ENCODE data around the gene PCBP1. TPM values are rescaled to one million over a fixed set of nuclear protein-coding genes. Genes with fewer than 3 reads are reported as not detected.
A peak's percentile ranks its signal among the peaks of the same experiment; 100 is the strongest.

The PCBP1 gene
- total and polyA plus RNA-seq, 9 of the 15 experiments (the other 6 are each of a cell fraction or from before 2014, with no cell fraction given): 19.2 to 407 (median 78.1) TPM

DNA sequence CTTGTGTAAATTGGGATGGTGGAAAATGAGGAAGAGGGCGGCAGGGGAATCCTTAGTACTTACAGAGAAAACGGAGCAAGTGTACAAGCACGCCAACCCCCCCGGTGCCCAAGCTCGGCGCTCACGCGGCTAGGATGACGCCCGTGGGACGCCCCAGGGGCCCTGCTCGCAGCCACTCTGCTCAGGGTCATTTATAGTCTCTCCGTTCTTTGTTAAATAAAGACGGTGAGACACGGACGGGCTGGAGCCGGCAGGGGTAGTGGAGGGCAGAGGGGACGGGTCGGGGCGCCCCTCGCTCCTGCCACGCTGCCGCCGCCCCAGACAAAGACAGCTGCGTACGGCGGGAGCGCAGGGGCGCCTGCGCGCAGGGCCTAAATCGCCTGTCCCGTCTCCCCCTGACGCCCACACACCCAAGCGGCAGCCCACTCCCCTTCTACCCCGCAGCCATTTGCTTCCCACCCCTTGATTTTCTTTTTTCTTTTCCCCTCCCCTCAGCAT, 37.8 kb downstream of the PCBP1 start:
- DNase-seq (ENCODE audit: extremely low read depth in 1 of 4, low spot score in 3 of 4) (peak; percentile 62 to 69 (median 64)), FAIRE-seq (no peak)
- H2AFZ ChIP-seq (ENCODE audit: low read depth, low read length): peak overlapping the region; percentile 76
- TF ChIP-seq HDAC8 (tag; IDR thresholded peaks at IDR 0.05) (0 out of 2 replicates have a peak, but pooled peaks have one; percentile 73), ZKSCAN3 (CRISPR knock-in tag; IDR thresholded peaks at IDR 0.05) (no peak), SPI1 (IDR thresholded peaks at IDR 0.05; ENCODE audit: borderline replicate concordance, low read depth, low read length) (peak; percentile 58; the same call in 1 of the 2 replicates), CXXC5 (CRISPR knock-in tag; IDR thresholded peaks at IDR 0.05) (peak; percentile 77), SAFB (IDR thresholded peaks at IDR 0.05; ENCODE audit: borderline replicate concordance, low read depth, low read length) (peak; percentile 62; the same call in 1 of the 2 replicates), MECOM (CRISPR knock-in tag; IDR thresholded peaks at IDR 0.05) (0 out of 2 replicates have a peak, but pooled peaks have one; percentile 16), MNT (conservative IDR thresholded peaks at IDR 0.05) (peak in 1 of 2 experiments; percentile 7; a peak in 3 of 4 replicates), SIN3A (IDR thresholded peaks at IDR 0.05; ENCODE audit: borderline replicate concordance in 2 of 2, control insufficient read depth in 1 of 2, low read depth in 2 of 2, low read length in 2 of 2) (no peak), MAZ (CRISPR knock-in tag; conservative IDR thresholded peaks at IDR 0.05 in 1 of 2, IDR thresholded peaks at IDR 0.05 in 1 of 2) (peak; percentile 44 to 56; a peak in 2 of 4 replicates), TCF15 (CRISPR knock-in tag; IDR thresholded peaks at IDR 0.05) (peak; percentile 66; the same call in 1 of the 2 replicates), ZNF133 (CRISPR knock-in tag; IDR thresholded peaks at IDR 0.05) (0 out of 2 replicates have a peak, but pooled peaks have one; percentile 1), POLR3G (IDR thresholded peaks at IDR 0.05; ENCODE audit: extremely low read depth, insufficient read length, insufficient replicate concordance) (no peak), ZNF584 (CRISPR knock-in tag; IDR thresholded peaks at IDR 0.05; ENCODE audit: low read depth) (0 out of 2 replicates have a peak, but pooled peaks have one; percentile 4), LARP7 (IDR thresholded peaks at IDR 0.05) (no peak; the same call in 1 of the 2 replicates)
- TF ChIP-seq, protein P1, sequence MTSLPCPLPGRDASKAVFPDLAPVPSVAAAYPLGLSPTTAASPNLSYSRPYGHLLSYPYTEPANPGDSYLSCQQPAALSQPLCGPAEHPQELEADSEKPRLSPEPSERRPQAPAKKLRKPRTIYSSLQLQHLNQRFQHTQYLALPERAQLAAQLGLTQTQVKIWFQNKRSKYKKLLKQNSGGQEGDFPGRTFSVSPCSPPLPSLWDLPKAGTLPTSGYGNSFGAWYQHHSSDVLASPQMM (CRISPR knock-in tag; IDR thresholded peaks at IDR 0.05): no peak
- TF ChIP-seq, protein P2, sequence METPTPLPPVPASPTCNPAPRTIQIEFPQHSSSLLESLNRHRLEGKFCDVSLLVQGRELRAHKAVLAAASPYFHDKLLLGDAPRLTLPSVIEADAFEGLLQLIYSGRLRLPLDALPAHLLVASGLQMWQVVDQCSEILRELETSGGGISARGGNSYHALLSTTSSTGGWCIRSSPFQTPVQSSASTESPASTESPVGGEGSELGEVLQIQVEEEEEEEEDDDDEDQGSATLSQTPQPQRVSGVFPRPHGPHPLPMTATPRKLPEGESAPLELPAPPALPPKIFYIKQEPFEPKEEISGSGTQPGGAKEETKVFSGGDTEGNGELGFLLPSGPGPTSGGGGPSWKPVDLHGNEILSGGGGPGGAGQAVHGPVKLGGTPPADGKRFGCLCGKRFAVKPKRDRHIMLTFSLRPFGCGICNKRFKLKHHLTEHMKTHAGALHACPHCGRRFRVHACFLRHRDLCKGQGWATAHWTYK (CRISPR knock-in tag; IDR thresholded peaks at IDR 0.05): peak; percentile 37

More for the DNA sequence above, 37.8 kb downstream of the PCBP1 start:
- Histone ChIP-seq H3K79me2 (ENCODE audit: control insufficient read depth, insufficient read depth, low read length) (peaks cover 12% of the 10 kb centered on the region; the same call in 2 of the 3 replicates), H3K9me1 (ENCODE audit: control insufficient read depth, insufficient read depth, low read length) (no peaks in the 10 kb centered on the region), H3K36me3 (ENCODE audit: control insufficient read depth, insufficient read depth, low read length) (no peaks in the 10 kb centered on the region), H3K9ac (ENCODE audit: insufficient read depth in 1 of 2, low read depth in 2 of 2, low read length in 2 of 2) (peak overlapping the region; percentile 96 to 100), H3K9me3 (replicated peaks; ENCODE audit: control insufficient read depth, insufficient read depth, low read depth, low read length) (no peaks in the 10 kb centered on the region), H3K27me3 (ENCODE audit: control insufficient read depth in 2 of 2, insufficient read depth in 2 of 2, low read length in 2 of 2) (no peaks in the 10 kb centered on the region), H3K4me2 (ENCODE audit: insufficient read depth, low read length) (peak overlapping the region; percentile 96), H3K4me1 (replicated peaks in 1 of 2; ENCODE audit: control insufficient read depth in 2 of 2, insufficient read depth in 2 of 2, low read length in 2 of 2) (peaks cover 48 to 52% of the 10 kb centered on the region in 2 experiments), H3K4me3 (peak overlapping the region; percentile 61), H3K27ac (ENCODE audit: extremely low read depth, low read depth, low read length) (peak overlapping the region; percentile 100), H4K20me1 (replicated peaks; ENCODE audit: control insufficient read depth, insufficient read depth, low read length) (no peaks in the 10 kb centered on the region)
- WGBS (ENCODE audit: insufficient coverage, low coverage, missing lambda C conversion rate): 5% methylated on average over 36 of the region's 36 CpGs
- POLR2A ChIA-PET: interaction anchor here (0.6 to 3.3 kb wide), 19 partner anchors 10 to 520 kb away, joined by 3 to 74 read pairs (median 5); partner anchors contain the start of genes C2orf42, MXD1 and PCBP1
- in situ Hi-C loops (cut with MboI) (loop anchor here (5.0 kb wide), 1 partner anchor 38 kb away; the partner anchor contains the start of gene PCBP1), intact Hi-C loops (cut with micrococcal nuclease) (loop anchor here (2.0 kb wide), 3 partner anchors 16 to 38 kb away; partner anchors contain the start of gene PCBP1)
- ATAC-seq: peak; percentile 59
- no TSS peak for BruUV-seq (replicated peaks)
- CTCF ChIA-PET (ENCODE audit: low intra/inter-chr PET ratio): no interaction called here

Data from K562 (cell line).